Body of pancreas (tissue), 4 donors: ENCODE measurements around the gene ADIPOR2. TPM values are rescaled to one million over a fixed set of nuclear protein-coding genes. Genes with fewer than 3 reads are reported as not detected.
A peak's percentile ranks its signal among the peaks of the same experiment; 100 is the strongest.

Source experiments
- ATAC-seq: fragments of 150-250 bp; one replicate; pipeline ENCODE4 v1.9.1; 2016
- DNase-seq, 4 donors: peaks; one replicate each; pipeline ENCODE4 v3.0.0-alpha.2; 2019
- H3K27ac ChIP-seq, 4 donors: fragments of 200-600 bp; sonication (generic); 1 replicate in 3 of 4; 2 replicates in 1 of 4; pipeline versions ENCODE4 v1.5.1 to v1.6.1; 2016 to 2019; ENCODE audit warnings: mild to moderate bottlenecking in 1 of 4, mixed read lengths in 1 of 4, moderate library complexity in 1 of 4
- H3K27me3 ChIP-seq, 2 donors: fragments of 200-600 bp; sonication (generic); one replicate each; pipeline ENCODE4 v1.6.0; 2016; ENCODE audit warnings: mild to moderate bottlenecking in 1 of 2
- H3K36me3 ChIP-seq, 2 donors: fragments of 200-600 bp; sonication (generic); replicated peaks in 1 of 2; 2 replicates each; pipeline ENCODE4 v1.5.1; 2016; ENCODE audit warnings: low read depth in 2 of 2; ENCODE audit not compliant: insufficient read depth in 1 of 2
- H3K4me1 ChIP-seq: fragments of 200-600 bp; sonication (generic); one replicate; pipeline ENCODE4 v1.6.0; 2016
- H3K4me3 ChIP-seq, 2 donors: fragments of 200-600 bp; sonication (generic); 1 replicate in 1 of 2; 2 replicates in 1 of 2; pipeline ENCODE4 v1.5.1; 2016 to 2019
- H3K9me3 ChIP-seq, 3 donors: fragments of 200-600 bp; sonication (generic); 1 replicate in 2 of 3; 2 replicates in 1 of 3; pipeline ENCODE4 v1.5.1; 2016
- POLR2A ChIP-seq, 3 donors: fragments of 450-650 bp; IDR thresholded peaks; one replicate each; pipeline ENCODE4 v1.6.1; 2016; ENCODE audit warnings: antibody characterized with exemption in 3 of 3, mild to moderate bottlenecking in 2 of 3
- WGBS, 2 donors: methylation state at CpG; one replicate each; pipeline ENCODE4 v1.1.5; 2017; 5-methylcytosine and 5-hydroxymethylcytosine counted together
- intact Hi-C: fragments of 100-400 bp; cut with DNase I; formaldehyde crosslinking; loops from one replicate; pipeline ENCODE4 v1.15.1; 2023
- total RNA-seq, 2 donors: library from RNA; depleted of rRNA; stranded (reverse); fragments of >200 nt; gene quantifications; one replicate each; pipeline ENCODE4 v1.1.0, GENCODE V29; 2016
- TF ChIP-seq, protein P1 (sequence below), 7 experiments: fragments of 450-650 bp in 4 of 7; fragments of 200-600 bp in 3 of 7; sonication (generic) in 3 of 7; IDR thresholded peaks; one replicate each; pipeline ENCODE4 v1.5.1; 2016 to 2019; ENCODE audit warnings: antibody characterized with exemption in 7 of 7

The ADIPOR2 gene
- total RNA-seq, 2 donors from 2014 or later, result 16.8 to 20.5 TPM

DNA sequence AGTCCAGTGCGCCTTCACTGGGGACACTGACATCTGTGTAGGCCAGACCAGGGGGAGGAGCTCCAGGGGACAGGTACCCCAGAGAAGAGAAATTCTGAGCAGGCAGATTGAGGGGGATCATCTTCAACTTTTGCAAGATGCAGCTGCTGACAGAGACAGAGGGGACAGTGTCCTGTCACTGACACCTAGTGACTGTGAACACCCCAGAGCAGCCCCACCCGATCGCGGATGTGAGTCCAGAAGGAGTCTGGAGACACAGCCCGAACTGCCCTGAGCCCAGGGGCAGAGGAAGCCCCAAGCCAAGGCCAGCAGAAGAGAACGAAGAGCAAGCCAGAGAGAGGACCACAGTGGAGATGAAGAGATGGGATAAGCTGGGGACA lies 107.8 kb downstream of the ADIPOR2 start:
- Histone ChIP-seq H3K4me3 (no peak overlapping the region), H3K27me3 (no peaks in the 10 kb centered on the region), H3K9me3 (no peaks in the 10 kb centered on the region), H3K36me3 (no peaks in the 10 kb centered on the region), H3K27ac (no peak overlapping the region), H3K4me1 (peaks cover 18% of the 10 kb centered on the region)
- ATAC-seq, result no peak
- 79 to 82% methylated on average over 6 of the region's 6 CpGs for WGBS, 2 donors
- DNase-seq, result peak in 1 of 4 donors; percentile 8
- intact Hi-C loops, result loop anchor here (5.0 kb wide), 1 partner anchor 129 kb away; no protein-coding TSS in a partner anchor
- TF ChIP-seq POLR2A (IDR thresholded peaks at IDR 0.05), result no peak
- TF ChIP-seq, protein P1, sequence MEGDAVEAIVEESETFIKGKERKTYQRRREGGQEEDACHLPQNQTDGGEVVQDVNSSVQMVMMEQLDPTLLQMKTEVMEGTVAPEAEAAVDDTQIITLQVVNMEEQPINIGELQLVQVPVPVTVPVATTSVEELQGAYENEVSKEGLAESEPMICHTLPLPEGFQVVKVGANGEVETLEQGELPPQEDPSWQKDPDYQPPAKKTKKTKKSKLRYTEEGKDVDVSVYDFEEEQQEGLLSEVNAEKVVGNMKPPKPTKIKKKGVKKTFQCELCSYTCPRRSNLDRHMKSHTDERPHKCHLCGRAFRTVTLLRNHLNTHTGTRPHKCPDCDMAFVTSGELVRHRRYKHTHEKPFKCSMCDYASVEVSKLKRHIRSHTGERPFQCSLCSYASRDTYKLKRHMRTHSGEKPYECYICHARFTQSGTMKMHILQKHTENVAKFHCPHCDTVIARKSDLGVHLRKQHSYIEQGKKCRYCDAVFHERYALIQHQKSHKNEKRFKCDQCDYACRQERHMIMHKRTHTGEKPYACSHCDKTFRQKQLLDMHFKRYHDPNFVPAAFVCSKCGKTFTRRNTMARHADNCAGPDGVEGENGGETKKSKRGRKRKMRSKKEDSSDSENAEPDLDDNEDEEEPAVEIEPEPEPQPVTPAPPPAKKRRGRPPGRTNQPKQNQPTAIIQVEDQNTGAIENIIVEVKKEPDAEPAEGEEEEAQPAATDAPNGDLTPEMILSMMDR (IDR thresholded peaks at IDR 0.05), result no peak

DNA sequence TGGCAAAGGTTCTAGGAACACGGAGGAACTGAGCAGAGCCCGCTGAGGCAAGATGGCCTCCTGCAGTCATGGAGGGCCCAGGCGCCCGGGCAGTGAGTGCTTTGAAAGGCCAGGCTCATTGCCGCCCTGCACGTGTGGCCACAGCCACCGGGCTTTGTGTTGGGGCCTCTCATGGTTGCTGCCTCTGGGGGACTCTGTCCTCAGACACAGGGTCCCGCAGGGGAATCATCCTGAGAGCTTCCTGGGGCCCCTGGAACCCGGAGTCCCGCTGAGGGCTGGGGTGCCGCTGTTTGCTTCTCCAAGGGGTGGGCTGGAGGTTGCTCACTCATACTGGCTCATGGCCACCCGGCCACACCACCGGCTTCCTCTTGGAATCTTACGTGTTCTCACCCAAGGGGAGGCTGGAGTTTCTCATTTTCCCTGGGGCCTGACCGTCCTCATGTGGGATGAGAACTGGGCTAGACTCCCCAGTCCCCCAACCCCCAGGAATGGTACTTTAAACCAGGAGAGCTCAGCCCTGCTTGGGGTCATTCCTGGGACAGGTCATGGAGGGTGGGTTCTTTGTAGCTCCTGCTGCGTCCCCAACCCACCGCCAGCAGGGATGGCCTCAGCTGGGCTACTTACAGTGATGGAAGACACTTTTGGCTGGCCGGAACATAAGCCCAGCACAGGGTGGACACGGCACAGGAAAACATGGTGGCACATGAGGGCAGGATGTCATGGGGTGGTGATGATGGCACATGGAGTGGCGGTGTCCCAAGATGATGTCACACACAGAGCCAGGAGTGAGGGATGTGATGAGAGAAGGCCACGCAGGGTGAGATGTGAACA lies 108.4 kb downstream of the ADIPOR2 start:
- Histone ChIP-seq H3K4me1 (peaks cover 18% of the 10 kb centered on the region), H3K27me3 (no peaks in the 10 kb centered on the region), H3K36me3 (no peaks in the 10 kb centered on the region), H3K27ac (no peak overlapping the region), H3K9me3 (no peaks in the 10 kb centered on the region), H3K4me3 (no peak overlapping the region)
- TF ChIP-seq POLR2A (IDR thresholded peaks at IDR 0.05), result no peak
- TF ChIP-seq, protein P1 (IDR thresholded peaks at IDR 0.05), result no peak
- intact Hi-C loops, result loop anchor here (5.0 kb wide), 1 partner anchor 128 kb away; no protein-coding TSS in a partner anchor
- DNase-seq, result peak in 2 of 4 donors; percentile 9 to 10
- WGBS, 2 donors, result 76% methylated on average over 14 to 21 of the region's 21 CpGs
- no peak for ATAC-seq

DNA sequence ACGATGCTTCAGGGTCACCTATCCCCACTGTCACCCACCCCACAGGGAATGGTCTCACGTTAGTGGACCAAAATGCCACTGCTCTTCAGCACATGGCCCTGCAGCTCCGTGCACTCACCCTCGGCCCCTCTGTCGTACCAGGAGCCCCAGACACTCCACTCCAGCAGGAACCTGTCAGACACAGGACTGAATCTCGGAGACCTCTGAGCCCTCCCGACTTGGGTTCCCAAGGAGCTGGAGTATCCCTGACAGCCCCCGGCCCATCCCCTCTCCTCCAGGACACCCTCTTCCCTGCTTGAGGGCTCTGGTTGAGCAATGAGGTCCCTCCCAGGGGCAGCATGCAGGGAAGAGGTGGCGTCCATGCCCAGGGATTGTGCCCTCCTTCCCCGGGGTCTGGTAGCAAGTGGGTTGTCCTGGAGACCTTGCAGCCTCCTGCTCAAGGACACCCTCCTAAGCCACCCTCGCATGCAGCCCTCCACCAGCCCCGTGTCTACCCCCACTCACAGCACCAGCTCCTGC lies 109.1 kb downstream of the ADIPOR2 start:
- H3K4me3 ChIP-seq, result no peak overlapping the region
- peaks cover 18% of the 10 kb centered on the region for H3K4me1 ChIP-seq
- DNase-seq (peak in 2 of 4 donors; percentile 10 to 11), ATAC-seq (no peak)
- no peaks in the 10 kb centered on the region for H3K9me3 ChIP-seq
- intact Hi-C loops, result loop anchor here (5.0 to 10.0 kb wide), 2 partner anchors 127 to 235 kb away; no protein-coding TSS in a partner anchor
- WGBS, 2 donors, result 49 to 68% methylated on average over 8 to 12 of the region's 12 CpGs
- TF ChIP-seq, protein P1 (IDR thresholded peaks at IDR 0.05), result no peak
- no peak for TF ChIP-seq POLR2A (IDR thresholded peaks at IDR 0.05)
- no peaks in the 10 kb centered on the region for H3K27me3 ChIP-seq
- H3K36me3 ChIP-seq, result no peaks in the 10 kb centered on the region
- no peak overlapping the region for H3K27ac ChIP-seq

DNA sequence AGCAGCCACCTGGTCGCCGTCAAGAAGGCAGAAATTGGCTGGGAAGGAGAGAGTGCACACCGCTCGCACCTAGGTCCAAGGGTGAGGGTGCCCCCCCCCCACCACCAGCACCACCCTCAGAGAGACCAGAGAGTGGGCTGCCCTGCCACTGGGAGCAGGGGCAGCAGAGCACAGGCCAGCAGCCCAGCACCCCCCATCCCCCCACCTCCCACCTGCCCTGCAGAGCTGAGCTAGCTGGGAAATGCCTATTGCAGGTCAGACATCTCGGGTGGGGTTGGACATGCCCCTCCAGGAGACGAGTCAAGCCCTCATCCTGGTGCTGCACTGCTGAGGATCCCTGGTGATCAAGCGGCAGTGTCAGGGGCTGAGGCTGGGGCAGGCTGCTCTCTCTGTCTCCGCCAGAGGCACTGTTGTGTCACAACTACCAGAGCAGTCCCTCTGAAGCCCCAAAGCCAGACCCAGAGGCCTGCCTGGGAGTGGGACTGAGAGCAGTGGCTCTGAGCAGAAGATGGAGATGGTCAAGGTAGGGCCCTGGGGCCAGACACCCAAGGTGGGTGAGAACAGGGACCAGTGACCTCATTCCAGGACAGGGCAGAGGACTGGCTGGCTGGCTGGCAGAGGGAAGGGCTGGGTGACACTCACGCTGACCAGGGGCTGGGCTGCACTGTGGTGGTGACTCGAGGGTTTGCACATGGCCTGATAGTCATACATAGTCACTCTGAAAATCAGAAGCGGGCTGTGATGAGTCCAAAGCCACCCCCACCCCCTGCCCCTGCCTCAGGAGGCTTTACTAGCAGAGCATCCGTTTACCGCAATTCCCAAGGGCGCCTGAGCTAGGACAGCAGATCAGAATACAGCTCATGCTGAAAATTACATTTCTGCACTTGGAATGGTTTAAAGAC lies 109.8 kb downstream of the ADIPOR2 start:
- H3K27ac ChIP-seq, result no peak overlapping the region
- 52 to 68% methylated on average over 7 to 14 of the region's 14 CpGs for WGBS, 2 donors
- H3K4me3 ChIP-seq, result no peak overlapping the region
- DNase-seq, result peak in 2 of 4 donors; percentile 59
- ATAC-seq, result no peak
- intact Hi-C loops, result loop anchor here (10.0 kb wide), 1 partner anchor 234 kb away; no protein-coding TSS in a partner anchor
- peaks cover 13% of the 10 kb centered on the region for H3K4me1 ChIP-seq
- TF ChIP-seq POLR2A (IDR thresholded peaks at IDR 0.05), result no peak
- TF ChIP-seq, protein P1 (IDR thresholded peaks at IDR 0.05), result peak in 3 of 7 experiments; percentile 43 to 62 (median 48)
- no peaks in the 10 kb centered on the region for H3K36me3 ChIP-seq
- H3K27me3 ChIP-seq, result no peaks in the 10 kb centered on the region
- H3K9me3 ChIP-seq, result no peaks in the 10 kb centered on the region
